SKM-1 (cell line): ENCODE measurements around the gene GAB4.
"Not testable (repeated sequence)": the region's sequence is repeated elsewhere in the genome, so short reads cannot be mapped to it uniquely, and the experiment has no call there.

Experiments used
- DNase-seq: peaks from one replicate; lab custom pipeline; 2025; ENCODE audit not compliant: unreplicated experiment; lab: John Stamatoyannopoulos, UW

The GAB4 gene

GRCh38 chr22:16960220-16960883 is 47.7 kb downstream of the GAB4 start:
- no peak for DNase-seq

- DNase-seq = no peak
Observed at GRCh38 chr22:16959345-16959930, 48.6 kb downstream of the GAB4 start.

DNA sequence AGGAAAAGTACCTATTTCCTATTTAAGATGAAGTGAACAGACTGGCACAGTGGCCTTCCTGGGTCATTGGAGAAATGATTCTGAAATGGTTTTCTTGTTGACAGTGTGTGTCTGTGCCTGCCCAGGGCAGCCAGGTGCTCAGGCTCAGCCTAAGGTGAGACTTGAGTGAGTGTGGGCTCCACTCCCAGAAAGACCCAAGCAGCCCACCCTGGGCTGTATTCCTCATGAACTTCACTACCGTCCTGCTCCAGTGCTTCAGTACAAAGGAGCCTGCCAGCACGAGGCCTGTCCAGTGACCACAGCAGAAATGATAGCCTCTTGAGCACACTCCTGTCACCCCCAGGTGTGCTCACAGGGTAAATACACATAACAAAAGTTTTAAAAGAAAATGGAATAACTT is 49.5 kb downstream of the GAB4 start:
- DNase-seq = no peak

DNA sequence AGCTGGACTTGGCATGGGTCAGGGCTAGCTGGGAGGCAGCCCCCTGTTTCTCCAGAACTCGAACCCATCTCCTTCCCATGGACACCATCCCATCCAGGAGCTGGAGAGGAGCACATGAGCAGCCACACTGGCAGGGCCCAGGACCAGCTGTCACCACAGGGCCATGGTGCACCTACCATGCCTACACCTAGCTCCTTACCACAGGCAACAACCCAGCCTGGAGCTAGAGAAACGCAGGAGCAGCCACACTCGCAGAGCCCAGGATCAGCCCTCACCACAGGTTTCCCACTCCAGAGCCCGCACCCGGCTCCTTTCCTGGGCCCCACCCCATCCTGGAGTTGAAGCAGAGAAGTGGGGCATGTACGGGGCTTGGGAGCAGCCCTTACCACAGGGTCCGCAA is 50.2 kb downstream of the GAB4 start:
- DNase-seq = no peak

- no peak for DNase-seq
Observed at GRCh38 chr22:16956290-16956689, 51.7 kb downstream of the GAB4 start.

- no peak for DNase-seq
Observed at GRCh38 chr22:16955678-16956210, 52.3 kb downstream of the GAB4 start.

GRCh38 chr22:16955081-16955480 is 52.9 kb downstream of the GAB4 start:
- DNase-seq = no peak

- DNase-seq = no peak
Observed at GRCh38 chr22:16954060-16954403, 54.0 kb downstream of the GAB4 start.

DNA sequence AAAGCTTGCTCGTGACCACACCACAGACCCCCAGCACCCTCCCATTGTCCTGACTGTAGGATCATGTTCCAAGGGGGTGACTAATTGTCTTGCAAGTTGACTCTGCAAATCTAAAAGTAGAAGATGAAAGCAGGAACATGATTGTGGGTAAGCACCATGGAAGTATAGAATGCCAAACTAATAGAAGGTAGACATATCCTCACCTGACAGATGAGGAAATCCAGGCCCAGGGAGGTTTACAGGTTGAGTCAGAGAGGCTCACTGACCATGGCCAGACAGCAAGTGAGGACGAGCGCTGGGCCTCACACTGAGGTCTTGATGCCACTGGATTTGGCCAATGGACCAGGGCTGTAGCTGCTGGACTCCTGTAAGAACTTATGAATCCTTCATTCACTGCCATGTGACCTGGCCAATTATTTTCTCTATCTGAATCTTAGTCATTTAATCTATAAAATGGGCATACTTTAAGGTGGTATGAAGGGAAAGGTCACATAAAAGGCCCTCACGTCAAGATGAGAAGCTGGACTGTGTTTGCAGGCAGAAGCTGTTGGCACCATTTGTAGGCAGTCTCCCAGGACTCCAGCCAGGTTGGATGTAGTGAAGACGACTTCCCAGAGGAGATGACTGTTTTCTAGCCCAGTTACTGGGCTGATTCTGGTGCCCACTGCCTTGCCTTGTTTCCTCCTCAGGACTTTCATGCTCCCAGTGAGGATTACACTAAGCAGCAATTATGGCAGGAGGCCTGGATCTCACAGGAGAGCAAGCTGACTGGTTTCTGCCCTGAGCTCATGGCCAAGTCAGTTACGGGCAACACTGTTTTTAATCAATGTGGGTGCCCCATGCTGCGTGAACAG is 54.6 kb downstream of the GAB4 start:
- DNase-seq = no peak

DNA sequence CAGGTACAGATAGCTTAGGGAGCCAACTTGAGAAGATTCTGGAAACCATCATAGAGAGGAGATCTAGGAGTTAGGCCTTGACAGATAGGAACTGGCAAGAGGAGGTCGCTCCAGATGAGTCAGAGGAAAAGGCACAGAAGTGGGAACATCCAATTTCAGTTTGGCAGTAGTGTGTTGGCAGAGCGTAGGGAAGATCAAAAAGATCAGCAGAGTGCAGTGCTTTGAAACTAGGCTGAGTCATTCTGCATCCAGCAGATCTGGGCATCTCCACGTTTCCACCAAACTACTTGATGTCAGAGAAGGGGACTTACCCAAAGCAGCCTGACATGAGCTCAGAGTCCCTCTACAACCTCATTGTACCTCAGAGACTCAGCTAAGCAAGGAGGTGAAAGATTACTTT is 58.5 kb downstream of the GAB4 start:
- no peak for DNase-seq

- no peak for DNase-seq
Observed at GRCh38 chr22:16937811-16938210, 70.2 kb downstream of the GAB4 start.

DNA sequence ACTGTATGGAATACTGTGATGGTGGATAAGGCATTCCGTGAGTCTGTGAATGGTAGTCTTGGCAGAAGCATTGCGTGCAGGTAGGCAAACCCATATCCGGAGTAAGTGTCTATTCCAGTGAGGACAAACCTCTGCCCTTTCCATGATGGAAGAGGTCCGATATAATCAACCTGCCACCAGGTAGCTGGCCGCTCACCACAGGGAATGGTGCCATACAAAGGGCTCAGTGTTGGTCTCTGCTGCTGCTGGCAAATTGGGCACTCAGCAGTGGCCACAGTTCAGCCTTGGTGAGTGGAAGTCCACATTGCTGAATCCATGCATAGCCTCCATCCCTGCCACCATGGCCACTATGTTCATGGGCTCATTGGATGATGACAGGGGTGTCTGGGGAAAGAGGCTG is 70.8 kb downstream of the GAB4 start:
- DNase-seq = not testable (repeated sequence)

- no peak for DNase-seq
Observed at GRCh38 chr22:16936625-16937024, 71.4 kb downstream of the GAB4 start.

- DNase-seq = no peak
Observed at GRCh38 chr22:16935209-16935608, 72.8 kb downstream of the GAB4 start.

- no peak for DNase-seq
Observed at GRCh38 chr22:16933291-16934282, 74.4 kb downstream of the GAB4 start.

DNA sequence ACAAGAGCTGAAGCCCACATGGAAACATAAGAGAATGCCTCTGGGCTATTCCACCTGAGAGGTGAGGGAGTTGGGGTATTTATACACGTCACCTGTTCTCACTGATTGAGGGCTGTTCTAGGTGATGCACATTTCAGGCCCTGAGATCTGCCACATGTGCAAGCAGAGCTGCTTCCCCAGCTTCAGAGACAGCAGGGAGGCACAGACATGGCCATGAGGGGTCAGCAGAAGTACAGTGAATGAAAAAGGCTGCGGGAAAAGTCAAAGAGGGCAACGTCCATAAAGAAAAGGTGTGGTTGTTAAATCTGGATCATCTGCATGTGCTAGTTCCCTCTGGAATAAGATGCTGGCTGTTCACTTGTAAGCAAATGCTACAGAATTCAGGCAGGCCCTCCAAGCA is 75.4 kb downstream of the GAB4 start:
- DNase-seq = no peak

- DNase-seq = no peak
Observed at GRCh38 chr22:16925407-16925966, 82.5 kb downstream of the GAB4 start.

GRCh38 chr22:16922706-16923105 is 85.3 kb downstream of the GAB4 start:
- no peak for DNase-seq

DNA sequence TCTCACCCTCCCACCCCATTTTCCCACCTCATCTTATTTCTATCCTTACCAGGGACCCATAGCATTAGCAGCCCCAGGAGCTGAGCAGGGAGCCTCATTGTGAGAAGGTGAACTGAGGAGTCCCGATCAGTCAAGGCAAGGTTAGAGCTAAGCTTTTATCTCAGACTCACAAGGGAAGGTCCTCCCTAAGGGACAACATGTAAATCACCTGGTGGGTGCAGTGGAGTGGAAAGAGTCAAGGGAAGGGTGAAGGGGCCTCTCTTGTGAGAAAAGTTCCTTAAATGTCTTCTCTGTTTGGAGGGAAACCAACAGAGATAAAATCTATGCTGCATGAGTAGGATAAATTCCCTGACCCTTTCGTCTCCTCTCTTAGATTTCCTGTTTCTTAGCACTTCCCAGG is 85.9 kb downstream of the GAB4 start:
- no peak for DNase-seq

DNA sequence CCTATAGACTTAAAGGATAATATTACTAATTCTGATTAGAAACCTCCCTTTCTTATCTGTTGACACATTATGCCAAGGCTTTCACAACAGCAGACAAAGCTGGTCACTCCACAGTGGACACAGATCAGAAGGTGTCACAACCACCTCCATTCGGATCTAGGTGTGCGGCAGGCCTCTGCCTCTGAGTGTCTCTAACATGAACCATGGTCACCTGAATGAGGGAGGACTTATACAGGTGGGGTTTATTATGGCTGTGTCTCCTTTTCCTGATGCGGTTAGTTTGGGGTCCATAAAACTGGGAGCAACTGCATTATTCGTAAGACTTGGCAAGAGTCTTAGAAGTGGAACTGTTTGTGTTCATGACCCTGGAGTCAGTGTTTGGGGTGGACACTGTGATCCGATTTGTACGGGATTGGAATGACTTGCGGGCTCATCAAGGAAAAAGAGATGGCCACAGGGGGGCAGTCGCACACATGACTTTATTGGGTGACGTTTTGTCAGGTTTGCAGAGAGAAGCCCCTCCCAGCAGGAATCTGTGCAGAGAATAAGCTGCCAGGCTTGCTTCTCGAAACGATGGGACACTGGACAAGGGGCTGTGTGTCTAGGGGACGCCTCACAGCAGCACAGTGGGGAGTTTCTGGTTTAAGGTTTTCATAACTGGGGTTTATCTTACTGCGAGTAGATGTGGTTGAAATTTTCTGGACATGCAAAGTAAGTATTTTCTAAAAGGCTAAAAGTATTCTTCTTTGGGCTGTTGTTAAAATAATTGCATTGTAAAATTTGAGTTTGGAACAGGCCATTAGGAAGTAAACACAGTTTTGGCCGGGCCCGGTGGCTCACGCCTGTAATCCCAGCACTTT is 90.6 kb downstream of the GAB4 start:
- DNase-seq = peak; percentile 59
